Smooth muscle cell of the umbilical artery (primary cell): ENCODE measurements around the gene GAS2. TPM values are rescaled to one million over a fixed set of nuclear protein-coding genes. Genes with fewer than 3 reads are reported as not detected.

Source experiments
- total RNA-seq: library from RNA; depleted of rRNA; stranded (reverse); fragments of >200 nt; gene quantifications from 2 replicates; pipeline ENCODE4 v1.2.3, GENCODE V29; 2014

GAS2 gene
- 0.97 and 1.5 TPM in 2 replicates for total RNA-seq

DNA sequence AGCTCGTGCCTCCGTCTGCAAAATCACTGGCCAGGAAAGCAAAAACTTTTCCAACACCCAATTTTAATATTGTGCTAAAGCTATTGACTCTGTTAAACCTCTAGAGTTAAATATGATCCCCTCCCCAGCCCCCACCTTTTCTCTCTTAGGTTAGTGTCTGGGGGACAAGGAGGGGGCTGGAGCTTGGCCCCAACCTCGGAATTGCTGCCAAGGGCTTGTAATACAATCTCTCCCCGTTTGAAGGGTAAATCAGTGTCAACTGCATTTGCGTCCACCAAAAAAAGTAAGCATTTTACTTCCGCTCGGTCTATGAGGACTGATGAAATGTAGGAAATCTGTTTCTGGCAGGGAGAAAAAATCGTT is at the start of gene GAS2:
Gene GAS2 (plus strand): TSS at position 287 of the 363 bp plus-strand sequence. CDS start 8,259 bp downstream, outside the sequence.

GRCh38 chr11:22625448-22626287 is 40.7 kb upstream of the GAS2 start, which contains the start of gene FANCF:
Gene FANCF, minus strand, starts transcription at chr11:22625823. Its CDS starts 13 bp downstream, at chr11:22625810.

DNA sequence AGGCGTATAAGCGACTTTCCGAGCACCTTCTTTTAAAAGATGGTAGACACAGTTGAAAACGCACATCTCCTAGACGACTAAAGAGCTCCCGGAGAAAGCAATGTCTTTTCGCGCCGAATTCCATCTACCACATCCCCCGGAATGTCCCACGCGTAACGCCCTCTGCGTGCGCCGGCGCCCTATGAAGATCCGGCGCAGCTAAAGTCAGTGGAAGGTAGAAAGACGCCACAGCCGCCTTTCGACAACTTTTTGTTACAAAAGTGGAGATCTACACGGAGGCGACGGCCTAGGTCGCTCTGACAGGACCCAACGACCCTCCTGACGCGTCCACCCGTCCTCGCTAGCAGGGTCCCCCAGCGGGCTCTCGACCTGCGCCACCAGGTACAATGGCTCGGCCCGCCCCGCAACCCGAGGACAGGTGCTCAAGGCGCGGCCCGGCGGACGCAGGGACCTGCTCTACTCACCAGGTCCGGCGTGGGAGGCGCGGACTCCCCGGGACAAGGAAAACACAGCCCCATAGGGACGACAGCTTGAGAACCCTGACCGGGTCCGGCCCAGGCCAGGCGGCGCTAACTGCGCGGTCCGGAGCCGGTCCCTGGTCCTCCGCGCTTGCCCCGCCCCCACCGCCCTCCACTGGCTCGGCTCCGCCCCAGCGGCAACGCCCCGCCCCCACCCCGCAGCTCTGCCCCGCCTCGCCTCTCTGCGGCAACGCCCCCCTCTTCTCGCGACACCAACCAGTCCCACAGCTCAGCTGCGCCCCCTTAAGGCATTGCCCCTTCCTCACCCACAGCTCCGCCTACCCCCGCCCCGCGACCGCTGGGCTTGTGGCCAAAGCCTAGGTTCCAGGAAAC is 163.0 kb downstream of the GAS2 start, which contains the start of gene SVIP:
Gene SVIP (minus strand): TSS at position 571 of the 851 bp plus-strand sequence. CDS start 53 bp downstream, at position 518.

DNA sequence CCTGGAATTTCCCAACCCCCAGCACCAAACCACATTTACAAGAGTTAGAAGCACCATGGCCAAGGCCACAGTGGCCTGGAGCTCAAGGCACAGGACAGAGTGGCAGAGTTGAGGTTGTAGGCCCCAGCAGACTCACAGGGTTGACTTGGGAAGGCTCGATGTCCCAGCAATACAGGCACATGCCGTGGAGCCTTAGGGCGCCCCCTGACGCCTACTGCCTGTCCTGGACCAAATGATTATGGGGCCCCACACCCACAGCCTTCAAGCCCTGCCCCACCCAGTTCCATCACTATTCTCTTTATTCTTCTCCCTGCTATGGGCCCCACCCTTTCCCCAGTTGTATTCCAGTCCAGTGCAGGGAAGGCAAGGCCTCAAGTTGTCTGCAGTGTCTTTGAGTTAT is 193.8 kb downstream of the GAS2 start, which contains the start of gene CCDC179:
Gene CCDC179 (minus strand): TSS at position 234 of the 400 bp plus-strand sequence. CDS start 53 bp downstream, at position 181.

Other genes with a start within 250 kb of the GAS2 start
- 8.6 and 8.7 TPM in 2 replicates for gene FANCF, start 40.8 kb upstream of the GAS2 start, total RNA-seq
- 3.3 and 7.7 TPM in 2 replicates for gene SVIP, start 163.2 kb downstream of the GAS2 start, total RNA-seq
- not detected in 2 replicates for gene CCDC179, start 193.9 kb downstream of the GAS2 start, total RNA-seq